ENCODE results near the gene ZSWIM5. TPM values are rescaled to one million over a fixed set of nuclear protein-coding genes. Genes with fewer than 3 reads are reported as not detected.

The ZSWIM5 gene
- polyA plus RNA-seq, 1 donor (not counting 4 experiments of a cell fraction or from before 2014, with no cell fraction given), result 0.03 TPM

DNA sequence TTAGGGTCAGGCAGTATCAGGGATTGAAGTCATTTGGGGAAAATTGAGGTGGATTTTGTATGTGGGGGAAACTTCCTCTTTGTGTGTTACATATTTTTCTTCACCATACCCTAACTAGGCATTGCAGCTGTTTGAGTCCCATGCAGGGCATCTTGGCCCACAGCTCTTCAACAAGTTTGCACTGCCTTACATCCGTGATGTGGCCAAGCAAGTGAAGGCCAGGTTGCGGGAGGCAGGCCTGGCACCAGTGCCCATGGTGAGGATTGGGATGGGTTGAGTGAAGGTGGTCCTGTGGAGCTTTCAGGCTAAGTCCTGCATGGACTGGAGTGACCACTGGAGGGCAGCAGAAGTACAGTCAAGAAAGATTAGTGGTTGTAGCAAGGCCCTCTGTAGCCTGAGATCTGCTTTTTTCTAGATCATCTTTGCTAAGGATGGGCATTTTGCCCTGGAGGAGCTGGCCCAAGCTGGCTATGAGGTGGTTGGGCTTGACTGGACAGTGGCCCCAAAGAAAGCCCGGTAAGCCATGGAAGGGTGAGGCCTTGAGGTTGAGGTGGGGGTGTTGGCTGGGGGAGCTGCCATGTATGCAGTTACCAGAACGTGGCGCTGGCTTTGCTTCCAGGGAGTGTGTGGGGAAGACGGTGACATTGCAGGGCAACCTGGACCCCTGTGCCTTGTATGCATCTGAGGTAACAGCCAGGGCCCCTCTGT is 191.9 kb downstream of the ZSWIM5 start:
- H3K4me3 ChIP-seq (ENCODE audit: control insufficient read depth in 2 of 3, extremely low read depth in 1 of 3, insufficient read depth in 2 of 3, low read depth in 1 of 3, low read length in 3 of 3), result no peak overlapping the region
- no peaks in the 10 kb centered on the region for H4K20me1 ChIP-seq (ENCODE audit: control insufficient read depth, extremely low read depth, insufficient read depth, low read length)
- H3K4me2 ChIP-seq (ENCODE audit: control insufficient read depth, extremely low read depth, insufficient read depth, low read depth, low read length), result no peak overlapping the region
- H3K9ac ChIP-seq (ENCODE audit: control insufficient read depth, extremely low read depth, insufficient read depth, low read length), result no peak overlapping the region
- H3K79me2 ChIP-seq (ENCODE audit: control insufficient read depth, insufficient read depth, low read length), result peaks cover 25% of the 10 kb centered on the region
- no peaks in the 10 kb centered on the region for H3K27me3 ChIP-seq (ENCODE audit: control insufficient read depth, extremely low read depth, insufficient read depth, low read length)
- DNase-seq (ENCODE audit: low read depth, low spot score) (peak; percentile 66), FAIRE-seq (peak; percentile 69)
- H3K36me3 ChIP-seq (ENCODE audit: control insufficient read depth in 2 of 2, extremely low read depth in 1 of 2, insufficient read depth in 2 of 2, low read length in 2 of 2), result peaks cover 13 to 14% of the 10 kb centered on the region in 2 experiments
- dilution Hi-C loops (cut with MboI; ENCODE audit: extremely low pct_ligation_motif_present, low sequenced_read_pairs), result no loop called here
- H3K9me1 ChIP-seq (ENCODE audit: control insufficient read depth, extremely low read depth, insufficient read depth, low read length), result no peaks in the 10 kb centered on the region
- H3K27ac ChIP-seq (ENCODE audit: control insufficient read depth, insufficient read depth, low read length), result no peak overlapping the region
- no peak for TF ChIP-seq EZH2 (IDR thresholded peaks at IDR 0.05; ENCODE audit: low read length)
- TF ChIP-seq, protein P1, sequence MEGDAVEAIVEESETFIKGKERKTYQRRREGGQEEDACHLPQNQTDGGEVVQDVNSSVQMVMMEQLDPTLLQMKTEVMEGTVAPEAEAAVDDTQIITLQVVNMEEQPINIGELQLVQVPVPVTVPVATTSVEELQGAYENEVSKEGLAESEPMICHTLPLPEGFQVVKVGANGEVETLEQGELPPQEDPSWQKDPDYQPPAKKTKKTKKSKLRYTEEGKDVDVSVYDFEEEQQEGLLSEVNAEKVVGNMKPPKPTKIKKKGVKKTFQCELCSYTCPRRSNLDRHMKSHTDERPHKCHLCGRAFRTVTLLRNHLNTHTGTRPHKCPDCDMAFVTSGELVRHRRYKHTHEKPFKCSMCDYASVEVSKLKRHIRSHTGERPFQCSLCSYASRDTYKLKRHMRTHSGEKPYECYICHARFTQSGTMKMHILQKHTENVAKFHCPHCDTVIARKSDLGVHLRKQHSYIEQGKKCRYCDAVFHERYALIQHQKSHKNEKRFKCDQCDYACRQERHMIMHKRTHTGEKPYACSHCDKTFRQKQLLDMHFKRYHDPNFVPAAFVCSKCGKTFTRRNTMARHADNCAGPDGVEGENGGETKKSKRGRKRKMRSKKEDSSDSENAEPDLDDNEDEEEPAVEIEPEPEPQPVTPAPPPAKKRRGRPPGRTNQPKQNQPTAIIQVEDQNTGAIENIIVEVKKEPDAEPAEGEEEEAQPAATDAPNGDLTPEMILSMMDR (optimal IDR thresholded peaks at IDR 0.05 in 1 of 3, IDR thresholded peaks at IDR 0.05 in 1 of 3, conservative IDR thresholded peaks at IDR 0.05 in 1 of 3; ENCODE audit: extremely low read depth in 1 of 3, insufficient read depth in 2 of 3, low read length in 3 of 3), result peak; percentile 85 to 97 (median 90)
- no peak overlapping the region for H2AFZ ChIP-seq (ENCODE audit: control insufficient read depth, low read length)
- H3K4me1 ChIP-seq (ENCODE audit: control insufficient read depth, extremely low read depth, insufficient read depth, low read length), result peaks cover 25% of the 10 kb centered on the region
- H3K9me3 ChIP-seq (ENCODE audit: control insufficient read depth, low read depth, low read length), result no peaks in the 10 kb centered on the region

DNA sequence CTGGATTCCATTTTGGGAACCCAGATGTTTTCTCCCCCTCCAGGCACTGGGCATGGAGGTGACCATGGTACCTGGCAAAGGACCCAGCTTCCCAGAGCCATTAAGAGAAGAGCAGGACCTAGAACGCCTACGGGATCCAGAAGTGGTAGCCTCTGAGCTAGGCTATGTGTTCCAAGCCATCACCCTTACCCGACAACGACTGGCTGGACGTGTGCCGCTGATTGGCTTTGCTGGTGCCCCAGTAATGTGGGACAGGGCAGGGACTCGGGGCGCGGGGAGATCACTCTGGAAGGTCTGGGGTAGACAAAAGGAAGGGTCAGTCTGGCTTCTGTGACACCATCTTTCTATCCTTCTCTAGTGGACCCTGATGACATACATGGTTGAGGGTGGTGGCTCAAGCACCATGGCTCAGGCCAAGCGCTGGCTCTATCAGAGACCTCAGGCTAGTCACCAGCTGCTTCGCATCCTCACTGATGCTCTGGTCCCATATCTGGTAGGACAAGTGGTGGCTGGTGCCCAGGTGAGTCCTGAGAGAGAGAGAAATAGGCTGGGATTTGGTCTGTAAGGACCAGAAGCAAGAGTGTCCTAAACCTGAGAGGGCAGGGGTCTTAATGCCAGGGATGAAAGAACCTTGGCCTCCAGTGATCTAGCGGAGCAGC is 192.7 kb downstream of the ZSWIM5 start:
- Histone ChIP-seq H3K27ac (ENCODE audit: control insufficient read depth, insufficient read depth, low read length) (no peak overlapping the region), H3K27me3 (ENCODE audit: control insufficient read depth, extremely low read depth, insufficient read depth, low read length) (no peaks in the 10 kb centered on the region), H3K4me3 (ENCODE audit: control insufficient read depth in 2 of 3, extremely low read depth in 1 of 3, insufficient read depth in 2 of 3, low read depth in 1 of 3, low read length in 3 of 3) (no peak overlapping the region), H3K4me2 (ENCODE audit: control insufficient read depth, extremely low read depth, insufficient read depth, low read depth, low read length) (peak overlapping the region; percentile 99), H2AFZ (ENCODE audit: control insufficient read depth, low read length) (no peak overlapping the region), H3K9ac (ENCODE audit: control insufficient read depth, extremely low read depth, insufficient read depth, low read length) (peak overlapping the region; percentile 86), H3K9me1 (ENCODE audit: control insufficient read depth, extremely low read depth, insufficient read depth, low read length) (no peaks in the 10 kb centered on the region), H4K20me1 (ENCODE audit: control insufficient read depth, extremely low read depth, insufficient read depth, low read length) (no peaks in the 10 kb centered on the region), H3K79me2 (ENCODE audit: control insufficient read depth, insufficient read depth, low read length) (peaks cover 26% of the 10 kb centered on the region), H3K4me1 (ENCODE audit: control insufficient read depth, extremely low read depth, insufficient read depth, low read length) (peaks cover 25% of the 10 kb centered on the region), H3K9me3 (ENCODE audit: control insufficient read depth, low read depth, low read length) (no peaks in the 10 kb centered on the region), H3K36me3 (ENCODE audit: control insufficient read depth in 2 of 2, extremely low read depth in 1 of 2, insufficient read depth in 2 of 2, low read length in 2 of 2) (peaks cover 17 to 19% of the 10 kb centered on the region in 2 experiments)
- dilution Hi-C loops (cut with MboI; ENCODE audit: extremely low pct_ligation_motif_present, low sequenced_read_pairs), result no loop called here
- no peak for TF ChIP-seq EZH2 (IDR thresholded peaks at IDR 0.05; ENCODE audit: low read length)
- TF ChIP-seq, protein P1 (optimal IDR thresholded peaks at IDR 0.05 in 1 of 3, IDR thresholded peaks at IDR 0.05 in 1 of 3, conservative IDR thresholded peaks at IDR 0.05 in 1 of 3; ENCODE audit: extremely low read depth in 1 of 3, insufficient read depth in 2 of 3, low read length in 3 of 3), result no peak
- FAIRE-seq, result no peak
- no peak for DNase-seq (ENCODE audit: low read depth, low spot score)

Data from keratinocyte (primary cell).